ENCODE results near the gene MLIP. TPM values are rescaled to one million over a fixed set of nuclear protein-coding genes. Genes with fewer than 3 reads are reported as not detected.
"Not testable (repeated sequence)": the region's sequence is repeated elsewhere in the genome, so short reads cannot be mapped to it uniquely, and the experiment has no call there.

The MLIP gene
- polyA plus RNA-seq, 3 donors from 2014 or later, result not detected

DNA sequence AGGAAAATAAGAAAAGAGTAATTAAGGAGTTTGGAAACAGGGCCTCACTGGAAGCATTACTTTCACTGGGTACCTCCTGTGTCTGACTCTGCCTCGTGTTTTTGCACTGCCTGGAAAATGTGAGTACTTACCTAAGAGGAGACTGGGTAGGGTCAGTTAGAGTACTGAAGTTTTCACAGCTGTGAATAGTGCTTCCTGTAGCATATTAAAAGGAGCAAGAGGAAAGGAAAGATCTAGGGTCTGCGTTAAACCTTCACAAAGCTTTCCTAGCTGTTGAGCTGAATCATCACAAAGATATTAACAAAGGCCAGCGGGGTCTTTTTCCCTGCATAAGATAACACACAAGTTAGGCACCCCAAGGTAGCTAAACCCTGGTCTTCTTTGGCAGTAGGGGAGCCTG lies 82.3 kb downstream of the MLIP start:
- Mint-ChIP-seq H3K36me3 (no peaks in the 10 kb centered on the region), H3K9me3 (peaks cover 0 to 7% (median 4%) of the 10 kb centered on the region in 6 donors), H3K4me1 (no peaks in the 10 kb centered on the region), H3K4me3 (no peak overlapping the region), H3K27me3 (ENCODE audit: low read depth in 3 of 3) (peaks cover 0 to 2% (median 1%) of the 10 kb centered on the region in 3 donors), H3K27ac (no peak overlapping the region)
- DNase-seq, result no peak

DNA sequence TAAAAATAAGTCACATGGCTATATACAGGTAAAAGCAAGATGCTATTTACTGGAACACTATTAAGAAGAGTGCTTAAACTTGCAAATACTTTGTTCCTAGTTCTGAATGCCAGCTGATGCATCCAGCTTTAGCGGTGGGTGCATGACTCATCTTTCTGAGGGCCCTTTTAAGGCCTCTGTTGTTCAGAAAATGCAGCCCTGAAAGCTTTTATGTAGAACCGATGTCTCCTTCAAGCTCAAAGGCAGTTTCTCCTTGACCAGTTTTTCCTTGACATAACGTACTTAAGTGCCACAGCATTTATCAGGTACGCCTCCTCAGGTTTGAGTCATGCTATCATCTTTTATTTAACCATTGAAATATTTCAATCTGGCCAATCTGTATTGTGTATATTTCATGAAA lies 82.8 kb downstream of the MLIP start:
- Mint-ChIP-seq H3K4me3 (no peak overlapping the region), H3K4me1 (no peaks in the 10 kb centered on the region), H3K27ac (no peak overlapping the region), H3K9me3 (peaks cover 0 to 7% (median 4%) of the 10 kb centered on the region in 6 donors), H3K36me3 (no peaks in the 10 kb centered on the region), H3K27me3 (ENCODE audit: low read depth in 3 of 3) (peaks cover 0 to 2% (median 1%) of the 10 kb centered on the region in 3 donors)
- DNase-seq, result no peak

DNA sequence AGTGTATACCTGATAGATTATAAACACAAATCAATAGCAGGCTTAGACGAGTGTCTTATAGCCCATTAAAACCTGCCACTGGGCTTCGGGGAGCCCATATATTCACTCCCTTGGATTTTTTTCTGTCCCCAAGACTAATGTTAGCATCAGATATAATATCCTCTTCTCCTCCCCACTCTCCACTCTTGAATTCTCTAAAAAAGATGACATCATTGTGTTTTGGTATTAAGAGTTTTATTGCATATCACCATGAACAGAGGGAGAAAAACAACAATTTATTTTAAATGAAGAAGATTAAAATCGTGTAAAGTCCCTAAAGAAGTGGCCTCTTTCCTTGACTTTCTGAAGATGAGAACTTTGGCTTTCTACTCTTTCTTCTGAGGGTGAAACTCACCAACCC lies 84.4 kb downstream of the MLIP start:
- Mint-ChIP-seq H3K9me3 (peaks cover 0 to 7% (median 5%) of the 10 kb centered on the region in 6 donors), H3K27ac (no peak overlapping the region), H3K4me1 (no peaks in the 10 kb centered on the region), H3K4me3 (no peak overlapping the region), H3K36me3 (no peaks in the 10 kb centered on the region), H3K27me3 (ENCODE audit: low read depth in 3 of 3) (peaks cover 0 to 2% (median 1%) of the 10 kb centered on the region in 3 donors)
- no peak for DNase-seq

DNA sequence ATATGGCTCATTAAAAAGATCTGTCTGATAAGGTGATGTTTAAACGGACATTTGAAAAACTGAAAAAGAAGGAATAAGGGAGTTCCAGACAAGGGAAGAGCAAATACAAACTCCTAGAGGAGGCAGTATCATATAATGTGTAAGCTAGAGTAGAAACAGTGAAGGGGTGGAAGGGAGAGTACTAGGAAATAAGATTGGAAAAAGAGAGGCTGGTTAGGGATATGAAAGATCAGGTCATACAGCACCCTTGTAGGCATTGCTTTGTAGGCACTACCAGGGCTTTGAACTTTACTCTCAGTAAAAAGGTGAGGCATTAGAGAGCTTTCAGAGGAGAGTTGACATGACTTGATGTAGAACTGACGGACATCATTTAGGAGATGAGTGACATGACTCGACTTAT lies 85.7 kb downstream of the MLIP start:
- Mint-ChIP-seq H3K27ac (no peak overlapping the region), H3K4me3 (no peak overlapping the region), H3K36me3 (no peaks in the 10 kb centered on the region), H3K27me3 (ENCODE audit: low read depth in 3 of 3) (peaks cover 0 to 2% (median 1%) of the 10 kb centered on the region in 3 donors), H3K9me3 (peaks cover 0 to 11% (median 5%) of the 10 kb centered on the region in 6 donors), H3K4me1 (no peaks in the 10 kb centered on the region)
- DNase-seq, result no peak

DNA sequence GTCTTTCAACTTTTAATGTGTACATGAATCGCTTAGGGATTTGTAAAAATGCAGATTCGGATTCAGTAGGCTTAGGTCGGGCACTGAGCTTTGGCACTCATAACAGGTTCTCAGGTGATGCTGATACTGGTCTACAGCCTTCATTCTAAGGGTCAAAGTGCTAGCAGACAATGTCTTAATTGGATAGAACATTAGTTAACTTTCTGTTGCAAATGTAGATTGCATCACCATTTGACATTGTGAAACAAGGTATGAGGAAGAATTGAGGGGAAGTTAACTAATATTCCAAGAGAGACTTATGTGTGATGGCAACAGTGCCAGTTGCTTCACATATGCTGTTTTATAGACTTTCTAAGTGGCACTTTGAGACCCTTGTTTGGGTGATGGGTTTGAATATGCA lies 86.9 kb downstream of the MLIP start:
- H3K27me3 Mint-ChIP-seq (ENCODE audit: low read depth in 3 of 3), result peaks cover 0 to 2% (median 1%) of the 10 kb centered on the region in 3 donors
- H3K4me1 Mint-ChIP-seq, result no peaks in the 10 kb centered on the region
- no peak for DNase-seq
- H3K9me3 Mint-ChIP-seq, result peaks cover 0 to 11% (median 5%) of the 10 kb centered on the region in 6 donors
- no peak overlapping the region for H3K27ac Mint-ChIP-seq
- no peaks in the 10 kb centered on the region for H3K36me3 Mint-ChIP-seq
- H3K4me3 Mint-ChIP-seq, result no peak overlapping the region

DNA sequence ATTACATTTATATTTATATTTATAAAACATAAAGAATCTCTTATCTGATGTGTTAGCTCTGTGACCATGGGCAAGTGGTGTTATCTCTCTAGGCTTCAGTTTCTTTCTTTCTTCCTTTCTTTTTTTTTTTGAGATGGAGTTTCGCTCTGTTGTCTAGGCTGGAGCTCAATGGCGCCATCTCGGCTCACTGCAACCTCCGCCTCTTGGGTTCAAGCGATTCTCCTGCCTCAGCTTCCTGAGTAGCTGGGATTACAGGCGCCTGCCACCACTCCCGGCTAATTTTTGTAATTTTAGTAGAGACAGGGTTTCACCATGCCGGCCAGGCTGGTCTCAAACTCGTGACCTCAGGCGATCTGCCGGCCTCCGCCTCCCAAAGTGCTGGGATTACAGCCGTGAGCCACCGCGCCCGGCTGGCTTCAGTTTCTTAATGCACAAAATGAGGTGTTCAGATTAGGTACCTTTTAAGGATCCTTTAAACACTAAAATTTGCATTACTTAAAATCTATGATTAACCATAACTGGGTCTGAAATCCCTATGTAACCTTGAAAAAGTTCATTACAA lies 92.3 kb downstream of the MLIP start:
- DNase-seq; H3K27ac Mint-ChIP-seq; H3K4me3 Mint-ChIP-seq; H3K27me3 Mint-ChIP-seq (ENCODE audit: low read depth in 3 of 3); H3K9me3 Mint-ChIP-seq; H3K36me3 Mint-ChIP-seq; H3K4me1 Mint-ChIP-seq: not testable (repeated sequence)

DNA sequence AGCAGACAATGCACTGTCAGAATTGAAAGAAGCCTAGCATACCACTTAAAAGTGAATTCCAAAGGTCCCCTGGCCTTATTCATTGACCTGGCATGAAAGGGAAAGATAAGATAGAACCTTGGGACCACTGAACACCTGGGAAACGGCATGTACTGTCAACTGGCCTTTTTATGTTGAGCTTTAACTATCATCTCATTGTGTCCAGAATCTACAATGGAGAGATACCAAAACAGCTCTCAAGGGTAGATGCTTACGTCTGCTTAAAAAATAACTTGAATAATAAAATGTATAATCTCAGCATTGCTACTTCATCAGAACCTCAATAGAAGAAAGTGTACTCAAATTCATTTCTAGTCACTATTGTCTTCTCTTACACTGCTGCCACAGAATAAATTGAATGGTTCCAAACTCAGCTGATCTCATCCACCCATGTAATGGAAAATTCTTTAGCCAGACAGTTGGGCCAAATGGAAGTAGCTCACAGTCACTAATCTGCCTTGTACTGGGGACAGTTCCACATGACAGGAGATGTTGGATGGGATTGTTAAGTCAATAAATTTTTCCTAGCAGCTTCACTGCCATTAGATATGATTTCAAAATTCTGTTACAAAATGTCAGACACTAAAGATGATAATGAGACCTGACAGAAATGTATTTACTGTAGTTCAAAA lies 93.8 kb downstream of the MLIP start:
- no peak for DNase-seq
- peaks cover 0 to 3% (median 0%) of the 10 kb centered on the region in 3 donors for H3K36me3 Mint-ChIP-seq
- H3K9me3 Mint-ChIP-seq, result peaks cover 0 to 15% (median 1%) of the 10 kb centered on the region in 6 donors
- no peaks in the 10 kb centered on the region for H3K27me3 Mint-ChIP-seq (ENCODE audit: low read depth in 3 of 3)
- no peaks in the 10 kb centered on the region for H3K4me1 Mint-ChIP-seq
- H3K4me3 Mint-ChIP-seq, result no peak overlapping the region
- H3K27ac Mint-ChIP-seq, result no peak overlapping the region

DNA sequence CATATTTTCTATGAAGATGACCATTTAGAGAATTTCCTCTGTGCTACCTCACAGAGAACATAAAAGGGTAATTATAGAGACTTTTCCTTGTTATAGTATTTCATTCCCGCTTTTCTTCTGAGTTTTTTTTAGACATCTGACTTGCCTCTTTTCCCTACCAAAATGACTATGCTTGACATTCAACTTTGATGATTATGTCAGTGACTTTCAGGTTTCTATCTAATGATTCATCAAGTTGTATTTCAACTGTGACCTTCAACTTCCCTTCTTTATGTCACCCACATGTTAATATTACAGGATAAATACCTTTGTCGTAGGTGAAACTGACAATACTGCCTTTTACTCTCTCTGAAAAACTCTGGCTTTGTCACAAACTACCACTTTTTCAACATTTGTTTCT lies 95.3 kb downstream of the MLIP start:
- Mint-ChIP-seq H3K9me3 (peaks cover 0 to 11% (median 1%) of the 10 kb centered on the region in 6 donors), H3K27me3 (ENCODE audit: low read depth in 3 of 3) (no peaks in the 10 kb centered on the region), H3K36me3 (peaks cover 0 to 4% (median 0%) of the 10 kb centered on the region in 3 donors), H3K4me1 (no peaks in the 10 kb centered on the region), H3K4me3 (no peak overlapping the region), H3K27ac (no peak overlapping the region)
- no peak for DNase-seq

DNA sequence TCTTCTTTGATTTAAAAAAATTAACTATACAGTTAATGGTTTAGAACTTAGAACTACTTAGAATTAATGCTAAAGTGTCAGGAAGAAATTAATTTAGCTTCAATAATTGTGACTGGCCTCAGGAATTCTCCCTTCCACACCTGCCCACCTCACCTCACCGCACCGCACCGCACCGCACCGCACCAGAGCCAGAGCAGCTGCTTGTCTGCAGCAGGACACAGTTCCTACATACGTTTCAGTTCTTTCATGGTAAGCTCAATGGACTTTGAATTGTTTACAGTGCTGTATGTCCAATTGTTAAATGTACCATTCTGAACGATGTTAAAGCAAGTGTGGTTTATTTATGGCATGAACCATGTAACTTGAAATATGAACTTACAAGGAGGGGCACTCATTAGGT lies 98.7 kb downstream of the MLIP start:
- DNase-seq; H3K27me3 Mint-ChIP-seq (ENCODE audit: low read depth in 3 of 3); H3K4me3 Mint-ChIP-seq; H3K36me3 Mint-ChIP-seq; H3K27ac Mint-ChIP-seq; H3K4me1 Mint-ChIP-seq: not testable (repeated sequence)
- peaks cover 3 to 18% (median 6%) of the 10 kb centered on the region in 6 donors for H3K9me3 Mint-ChIP-seq

DNA sequence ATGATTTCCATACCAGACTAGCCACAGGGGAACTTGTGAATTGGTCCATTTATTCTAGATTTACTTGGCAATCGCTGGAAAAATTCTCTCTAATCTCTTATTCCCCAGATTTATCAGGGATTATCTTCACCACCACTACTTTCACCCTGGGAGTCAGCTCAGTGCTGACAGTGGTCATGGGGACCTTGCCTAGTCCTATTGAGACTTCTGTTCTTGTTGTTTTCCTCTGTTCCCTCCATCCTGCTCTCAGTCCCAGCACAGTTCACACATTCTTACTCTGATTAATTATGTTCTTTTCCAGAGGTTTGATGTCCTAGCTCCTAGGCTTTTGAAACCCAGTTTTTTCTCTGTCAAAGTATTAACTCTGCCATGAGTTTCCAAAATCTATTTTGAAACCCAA lies 103.0 kb downstream of the MLIP start:
- no peaks in the 10 kb centered on the region for H3K4me1 Mint-ChIP-seq
- peaks cover 0 to 4% (median 0%) of the 10 kb centered on the region in 3 donors for H3K36me3 Mint-ChIP-seq
- H3K27me3 Mint-ChIP-seq (ENCODE audit: low read depth in 3 of 3), result peaks cover 0 to 3% (median 2%) of the 10 kb centered on the region in 3 donors
- H3K27ac Mint-ChIP-seq, result no peak overlapping the region
- no peak for DNase-seq
- H3K9me3 Mint-ChIP-seq, result peaks cover 5 to 16% (median 8%) of the 10 kb centered on the region in 6 donors
- H3K4me3 Mint-ChIP-seq, result no peak overlapping the region

DNA sequence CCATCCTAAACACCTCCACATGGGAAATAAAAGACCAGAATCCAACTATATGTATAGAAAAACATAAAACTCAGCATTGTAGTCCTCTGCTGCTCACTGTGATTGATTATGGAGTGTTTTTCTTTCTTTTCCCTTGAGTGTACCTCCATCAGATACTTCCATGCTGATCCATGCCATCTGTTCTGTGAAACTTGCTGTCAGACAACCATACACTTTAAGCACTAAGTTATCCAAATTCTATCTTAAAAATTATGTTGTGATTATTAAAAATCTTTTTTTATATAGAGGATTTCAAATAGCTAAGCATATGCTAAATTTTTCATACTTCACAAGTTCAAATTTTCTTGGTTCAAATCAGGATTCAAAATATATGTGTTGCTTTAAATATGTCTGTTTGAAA lies 105.1 kb downstream of the MLIP start:
- H3K36me3 Mint-ChIP-seq, result no peaks in the 10 kb centered on the region
- no peak for DNase-seq
- peaks cover 0 to 4% (median 3%) of the 10 kb centered on the region in 3 donors for H3K27me3 Mint-ChIP-seq (ENCODE audit: low read depth in 3 of 3)
- no peak overlapping the region for H3K27ac Mint-ChIP-seq
- no peak overlapping the region for H3K4me3 Mint-ChIP-seq
- H3K4me1 Mint-ChIP-seq, result no peaks in the 10 kb centered on the region
- H3K9me3 Mint-ChIP-seq, result peaks cover 5 to 15% (median 8%) of the 10 kb centered on the region in 6 donors

DNA sequence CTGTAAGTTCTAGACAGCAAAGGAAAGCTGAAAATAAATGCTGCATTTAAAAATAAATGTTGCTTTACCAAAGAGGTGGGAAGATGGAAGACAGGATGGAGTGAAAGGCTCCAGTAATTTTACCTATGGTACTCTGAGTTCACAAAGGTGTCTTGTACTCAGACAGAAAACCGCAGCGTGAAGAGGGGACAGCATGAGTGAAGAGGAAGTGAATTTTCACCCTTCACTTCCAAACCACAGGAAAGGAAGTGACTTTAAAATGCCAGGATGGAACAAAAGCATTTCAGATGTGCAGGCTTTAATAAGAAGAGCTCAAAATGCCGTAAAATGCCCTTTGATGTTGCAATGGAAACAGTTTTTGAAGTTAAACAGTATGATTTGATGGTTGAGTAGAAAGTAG lies 105.8 kb downstream of the MLIP start:
- Mint-ChIP-seq H3K27me3 (ENCODE audit: low read depth in 3 of 3) (peaks cover 0 to 6% (median 3%) of the 10 kb centered on the region in 3 donors), H3K27ac (no peak overlapping the region), H3K9me3 (peaks cover 5 to 14% (median 8%) of the 10 kb centered on the region in 6 donors), H3K4me3 (no peak overlapping the region), H3K36me3 (no peaks in the 10 kb centered on the region), H3K4me1 (no peaks in the 10 kb centered on the region)
- no peak for DNase-seq

DNA sequence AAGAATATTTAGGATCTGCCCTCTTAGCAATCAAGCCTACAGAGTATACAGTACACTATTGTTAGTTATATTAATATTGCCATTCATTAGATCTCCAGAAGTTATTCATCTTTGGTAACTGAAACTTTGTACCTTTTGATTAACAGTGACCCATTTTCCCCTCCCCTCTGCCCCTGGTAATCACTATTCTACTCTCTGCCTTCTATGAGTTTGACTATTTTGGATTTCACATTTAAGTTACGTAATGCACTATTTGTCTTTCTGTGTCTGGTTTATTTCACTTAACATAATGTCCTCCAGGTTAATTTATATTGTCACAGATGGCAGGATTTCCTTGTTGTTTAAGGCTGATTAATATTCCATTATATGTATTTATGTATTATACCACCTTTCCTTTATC lies 111.0 kb downstream of the MLIP start:
- H3K4me1 Mint-ChIP-seq, result no peaks in the 10 kb centered on the region
- no peak overlapping the region for H3K27ac Mint-ChIP-seq
- H3K9me3 Mint-ChIP-seq, result peaks cover 0 to 14% (median 1%) of the 10 kb centered on the region in 6 donors
- H3K36me3 Mint-ChIP-seq, result no peaks in the 10 kb centered on the region
- no peak overlapping the region for H3K4me3 Mint-ChIP-seq
- DNase-seq, result no peak
- H3K27me3 Mint-ChIP-seq (ENCODE audit: low read depth in 3 of 3), result peaks cover 0 to 5% (median under 1%) of the 10 kb centered on the region in 3 donors

DNA sequence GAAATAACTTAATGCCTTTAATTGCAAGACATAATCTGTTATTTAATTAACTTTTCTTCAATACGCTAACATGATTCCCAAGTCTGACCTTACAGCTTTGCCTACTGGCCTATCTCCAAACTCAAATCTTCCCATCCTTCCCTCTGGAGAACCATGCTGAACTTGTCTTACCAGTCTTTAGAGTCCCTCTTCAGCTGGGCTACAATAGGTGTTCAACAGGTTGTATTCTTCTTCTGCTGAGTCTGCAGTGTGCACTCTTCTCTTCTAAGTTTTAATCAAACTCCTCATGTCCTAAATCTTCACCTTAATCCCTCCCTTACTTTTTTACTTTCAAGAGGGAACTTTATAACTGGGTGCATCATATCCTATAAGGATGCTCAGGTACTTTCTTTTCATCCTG lies 121.5 kb downstream of the MLIP start:
- H3K36me3 Mint-ChIP-seq, result no peaks in the 10 kb centered on the region

DNA sequence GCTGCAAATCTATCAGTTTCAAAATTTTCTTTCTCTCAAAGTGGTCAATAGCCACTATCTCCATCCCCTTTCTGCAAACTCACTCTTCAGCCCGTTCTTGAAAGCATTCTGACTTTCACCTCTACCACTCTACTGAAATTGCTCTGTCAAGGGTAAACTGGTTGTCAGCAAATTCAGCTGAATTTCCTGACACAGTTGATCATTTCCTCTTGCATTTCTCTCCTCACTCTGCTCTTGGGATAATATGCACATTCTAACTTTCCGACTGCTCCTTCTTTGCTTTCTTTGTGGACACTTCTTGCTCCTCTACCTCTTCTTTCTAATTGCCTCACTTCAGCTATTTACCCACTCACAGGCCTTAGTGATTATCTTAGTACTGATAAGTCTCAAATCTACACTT lies 123.3 kb downstream of the MLIP start:
- no peak for DNase-seq
- no peaks in the 10 kb centered on the region for H3K4me1 Mint-ChIP-seq
- no peaks in the 10 kb centered on the region for H3K36me3 Mint-ChIP-seq
- H3K27ac Mint-ChIP-seq, result no peak overlapping the region
- H3K4me3 Mint-ChIP-seq, result no peak overlapping the region
- peaks cover 0 to 3% (median 0%) of the 10 kb centered on the region in 3 donors for H3K27me3 Mint-ChIP-seq (ENCODE audit: low read depth in 3 of 3)
- peaks cover 0 to 6% (median 3%) of the 10 kb centered on the region in 6 donors for H3K9me3 Mint-ChIP-seq

More for the DNA sequence above, 121.5 kb downstream of the MLIP start:
- Mint-ChIP-seq H3K9me3 (peaks cover 0 to 6% (median 3%) of the 10 kb centered on the region in 6 donors), H3K4me3 (no peak overlapping the region), H3K27me3 (ENCODE audit: low read depth in 3 of 3) (no peaks in the 10 kb centered on the region), H3K4me1 (no peaks in the 10 kb centered on the region), H3K27ac (no peak overlapping the region)
- DNase-seq, result no peak
